Midbrain (tissue), 1 donor: Measurements from ENCODE around the gene TBC1D5.
A peak's percentile ranks its signal among the peaks of the same experiment; 100 is the strongest.
"Not testable (repeated sequence)": the region's sequence is repeated elsewhere in the genome, so short reads cannot be mapped to it uniquely, and the experiment has no call there.

ENCODE experiments used
- DNase-seq: peaks from one replicate; lab custom pipeline; 2025; lab: John Stamatoyannopoulos, UW

Gene TBC1D5

GRCh38 chr3:17749705-17750293 lies 7.4 kb upstream of the TBC1D5 start:
- DNase-seq = no peak

DNA sequence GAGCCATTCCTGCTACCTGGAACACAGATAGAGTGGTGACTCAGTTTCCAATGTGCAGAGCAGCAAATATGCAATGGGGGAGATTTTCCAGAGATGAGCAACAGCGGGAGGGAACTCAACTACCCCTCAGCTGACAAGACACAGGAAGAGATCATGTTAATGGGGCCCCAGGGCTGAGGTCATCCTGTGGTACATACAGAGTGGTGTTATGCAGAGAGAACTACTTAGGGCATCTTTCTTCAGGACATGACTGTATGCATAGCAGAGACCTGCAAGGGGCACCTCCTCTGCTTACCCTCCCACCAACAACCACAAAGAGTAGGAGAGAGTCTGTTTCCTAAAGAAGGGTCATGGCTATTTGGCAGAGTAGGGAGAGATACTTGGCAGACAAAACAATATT lies 6.8 kb upstream of the TBC1D5 start:
- DNase-seq = no peak

DNA sequence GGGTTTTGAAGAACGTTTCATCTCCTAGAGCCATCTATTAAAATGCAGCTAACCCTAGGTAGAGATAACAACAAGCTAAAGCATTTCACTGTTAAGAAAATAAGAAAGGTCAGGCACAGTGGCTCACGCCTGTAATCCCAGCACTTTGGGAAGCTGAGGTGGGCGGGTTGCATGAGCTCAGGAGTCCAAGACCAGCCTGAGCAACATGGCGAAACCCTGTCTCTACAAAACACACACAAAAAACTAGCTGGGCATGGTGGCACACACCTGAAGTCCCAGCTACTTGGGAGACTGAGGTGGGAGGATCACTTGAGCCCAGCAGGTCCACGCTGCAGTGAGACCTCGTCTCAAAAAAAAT lies 5.4 kb upstream of the TBC1D5 start:
- no peak for DNase-seq

GRCh38 chr3:17747174-17747889 lies 4.9 kb upstream of the TBC1D5 start:
- DNase-seq = no peak

- DNase-seq = no peak
Measured at GRCh38 chr3:17745894-17746293, 3.5 kb upstream of the TBC1D5 start.

GRCh38 chr3:17745301-17745700 lies 2.9 kb upstream of the TBC1D5 start:
- no peak for DNase-seq

- no peak for DNase-seq
Measured at GRCh38 chr3:17744693-17745092, 2.3 kb upstream of the TBC1D5 start.

- DNase-seq = no peak
Measured at GRCh38 chr3:17743658-17743995, 1.2 kb upstream of the TBC1D5 start.

- no peak for DNase-seq
Measured at GRCh38 chr3:17742880-17743657, 638 bp upstream of the TBC1D5 start.

DNA sequence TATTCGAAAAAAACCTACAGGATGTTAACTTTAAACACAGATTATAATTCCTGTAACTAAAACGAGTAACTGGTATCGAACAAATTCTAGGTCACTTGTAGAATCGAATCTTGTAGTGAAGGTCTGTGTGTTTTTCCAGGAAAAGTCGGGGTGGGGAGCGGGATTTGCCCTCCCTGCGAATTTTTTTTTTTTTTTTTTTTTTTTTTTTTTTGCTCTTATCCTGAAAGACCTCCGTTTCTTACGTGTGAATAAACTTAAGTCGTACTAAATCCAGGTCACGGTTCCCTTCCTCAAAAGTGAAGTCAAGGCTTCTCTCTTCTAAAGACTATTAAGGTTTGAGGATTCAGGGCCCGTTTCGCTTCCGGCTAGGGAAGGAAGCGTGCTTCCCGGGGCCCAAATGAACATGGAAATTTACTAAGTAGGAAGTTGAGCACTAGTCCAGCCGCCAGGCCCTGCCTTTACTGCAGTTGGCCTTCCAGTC lies 770 bp downstream of the TBC1D5 start:
- peak; percentile 87 for DNase-seq

- no peak for DNase-seq
Measured at GRCh38 chr3:17740721-17741141, 1.7 kb downstream of the TBC1D5 start.

DNA sequence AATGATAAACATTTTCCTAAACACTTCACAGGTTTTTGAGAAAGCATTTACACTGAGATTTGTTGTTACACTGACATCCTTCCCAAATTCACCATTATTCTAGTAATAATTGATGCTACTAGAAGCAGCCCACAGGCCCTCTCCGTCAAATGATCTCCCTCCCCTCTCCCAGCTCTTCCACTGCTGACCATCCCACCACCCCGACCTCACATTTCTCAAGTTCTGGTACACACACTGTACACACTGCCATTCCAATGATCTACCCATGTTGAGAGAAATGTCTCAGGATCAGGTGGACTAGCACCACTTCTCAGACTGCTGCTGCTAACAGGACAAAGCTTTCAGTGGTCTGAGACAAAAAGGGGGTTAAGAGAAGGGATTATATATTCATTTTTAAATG lies 3.5 kb downstream of the TBC1D5 start:
- no peak for DNase-seq

DNA sequence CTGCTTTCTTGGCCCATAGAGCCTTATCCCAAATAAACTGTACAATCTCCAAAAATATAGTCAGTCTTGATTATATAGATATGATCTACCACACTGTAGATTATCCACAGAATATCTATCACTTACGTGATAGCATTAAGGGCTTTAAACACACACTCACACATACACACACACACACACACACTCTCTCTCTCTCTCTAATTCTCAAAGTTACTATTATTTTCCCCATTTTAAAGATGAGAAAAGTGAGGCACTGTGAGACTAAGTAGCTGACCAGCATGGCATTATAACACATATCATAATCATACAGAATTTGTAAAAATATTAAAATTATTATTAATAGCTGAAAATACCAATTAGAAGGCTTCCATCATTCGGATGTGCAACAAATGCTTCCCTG lies 4.2 kb downstream of the TBC1D5 start:
- no peak for DNase-seq

GRCh38 chr3:17737591-17737990 lies 4.8 kb downstream of the TBC1D5 start:
- DNase-seq = no peak

DNA sequence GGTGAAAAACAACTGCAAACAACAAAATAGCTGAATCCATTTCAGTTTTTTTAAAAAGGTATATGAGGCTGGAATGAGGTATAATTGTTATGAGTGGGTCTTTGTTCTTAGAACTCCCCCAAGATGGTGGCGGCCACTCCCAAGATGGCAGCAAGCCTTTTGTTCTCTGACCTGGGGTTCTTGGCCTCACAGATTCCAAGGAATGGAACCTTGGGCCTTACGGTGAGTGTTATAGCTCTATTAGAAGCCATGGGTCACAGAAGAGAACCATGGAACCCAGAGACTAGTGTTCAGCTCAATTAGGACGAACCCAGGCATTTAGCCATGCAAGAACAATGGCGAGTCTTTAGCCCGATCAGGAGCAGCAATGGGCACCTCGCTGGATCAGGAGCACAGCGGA lies 7.1 kb downstream of the TBC1D5 start:
- DNase-seq = not testable (repeated sequence)

DNA sequence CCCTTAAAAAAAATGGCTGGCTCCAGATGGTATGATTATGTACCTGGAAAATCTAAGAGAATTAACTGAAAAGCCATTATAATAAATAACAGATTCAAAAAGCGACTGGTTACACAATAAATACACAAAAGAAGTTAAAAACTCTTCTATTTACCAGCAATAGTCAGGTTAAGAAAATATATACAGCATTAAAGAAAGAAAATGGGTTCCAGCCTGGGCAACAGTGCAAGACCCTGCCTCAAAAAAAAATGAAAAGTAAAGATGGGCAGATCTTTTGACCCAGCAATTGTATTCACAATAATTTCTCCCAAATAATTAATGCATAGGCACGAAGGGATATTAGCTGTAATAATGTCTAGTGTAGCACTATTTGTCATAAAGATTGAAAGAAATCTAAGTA lies 8.7 kb downstream of the TBC1D5 start:
- DNase-seq = no peak

- no peak for DNase-seq
Measured at GRCh38 chr3:17733215-17733614, 9.2 kb downstream of the TBC1D5 start.

DNA sequence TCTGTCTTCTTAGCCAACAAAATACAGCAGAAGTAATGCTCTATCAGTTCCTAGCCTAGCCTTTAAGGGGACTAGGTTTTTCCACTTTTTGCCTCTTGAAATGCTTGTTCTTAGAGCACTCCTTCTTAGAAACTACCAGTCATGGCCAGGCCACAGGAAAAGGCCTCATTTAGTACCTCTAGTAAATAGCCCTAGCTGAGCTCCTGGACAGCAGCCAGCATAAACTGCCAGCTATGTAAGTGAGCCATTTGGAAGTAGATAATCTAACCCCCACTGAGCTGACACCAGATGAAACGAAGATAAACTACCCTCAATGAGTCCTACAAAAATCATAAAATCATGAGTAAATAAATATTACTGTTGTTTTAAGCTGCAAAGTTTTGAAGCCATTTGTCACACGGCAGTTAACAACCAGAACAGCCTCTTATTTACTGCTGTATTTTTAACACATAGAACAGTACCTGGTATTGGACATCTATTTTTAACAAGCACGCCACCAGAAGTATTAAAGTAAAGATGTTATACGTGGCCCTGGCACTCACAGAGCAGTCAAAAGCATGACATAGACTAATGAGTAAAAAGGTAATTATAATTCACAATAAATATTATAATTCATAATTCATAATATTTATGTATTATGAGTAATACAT lies 12.0 kb downstream of the TBC1D5 start:
- DNase-seq = no peak

DNA sequence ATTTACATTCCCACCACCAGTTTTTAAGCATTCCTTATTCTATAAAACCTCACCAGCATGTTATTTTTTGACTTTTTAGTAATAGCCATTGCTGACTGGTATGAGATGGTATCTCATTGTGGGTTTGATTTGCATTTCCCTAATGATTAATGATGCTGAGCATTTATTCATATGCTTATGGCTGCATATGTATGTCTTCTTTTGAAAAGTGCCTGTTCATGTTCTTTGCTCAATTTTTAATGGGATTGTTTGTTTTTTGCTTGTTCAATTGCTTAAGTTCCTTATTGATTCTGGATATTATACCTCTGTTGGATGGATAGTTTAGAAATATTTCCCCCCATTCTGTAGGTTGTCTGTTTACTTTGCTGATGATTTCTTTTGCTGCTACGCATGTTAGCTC lies 16.1 kb downstream of the TBC1D5 start:
- no peak for DNase-seq

DNA sequence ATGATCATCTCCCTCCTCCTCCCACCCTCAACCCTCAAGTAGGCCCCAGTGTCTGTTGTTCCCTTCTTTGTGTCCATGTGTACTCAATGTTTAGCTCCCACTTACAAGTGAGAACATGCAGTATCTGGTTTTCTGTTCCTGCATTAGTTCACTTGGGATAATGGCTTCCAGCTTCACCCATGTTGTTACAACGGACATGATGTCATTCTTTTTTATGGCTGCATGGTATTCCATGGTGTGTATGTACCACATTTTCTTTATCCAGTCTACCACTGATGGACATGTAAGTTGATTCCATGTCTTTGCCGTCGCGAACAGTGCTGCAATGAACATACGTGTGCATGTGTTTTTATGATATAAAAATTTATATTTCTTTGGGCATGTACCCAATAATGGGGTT lies 16.6 kb downstream of the TBC1D5 start:
- not testable (repeated sequence) for DNase-seq

GRCh38 chr3:17724948-17725347 lies 17.5 kb downstream of the TBC1D5 start:
- no peak for DNase-seq

DNA sequence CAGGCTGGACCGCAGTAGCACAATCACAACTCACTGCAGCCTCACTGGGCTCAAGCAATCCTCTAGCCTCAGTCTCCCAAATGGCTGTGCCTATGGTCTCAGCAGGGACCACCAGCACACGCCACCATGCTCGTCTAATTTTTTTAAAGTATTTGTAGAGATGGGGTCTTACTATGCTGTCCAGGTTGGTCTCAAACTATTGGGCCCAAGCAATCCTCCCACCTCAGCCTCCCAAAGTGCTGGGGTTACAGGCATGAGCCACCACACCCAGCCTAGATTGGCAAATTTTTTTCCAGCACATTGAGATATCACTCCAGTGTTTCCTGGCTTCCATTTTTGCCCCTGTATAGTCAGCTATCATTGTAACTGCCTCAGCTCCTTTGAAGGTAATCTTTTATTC lies 18.3 kb downstream of the TBC1D5 start:
- DNase-seq = no peak

GRCh38 chr3:17717411-17717810 lies 25.0 kb downstream of the TBC1D5 start:
- DNase-seq = no peak
